HepG2 (cell line): ENCODE results near the gene ZFYVE28. TPM values are rescaled to one million over a fixed set of nuclear protein-coding genes. Genes with fewer than 3 reads are reported as not detected.

ENCODE experiments used
- ATAC-seq: fragments of 200-7000 bp; cut with Tn5 transposase; 3 replicates; pipeline ENCODE4 v1.9.1; 2020; ENCODE audit warnings: mild to moderate bottlenecking, moderate library complexity
- BruUV-seq: library from RNA; stranded (reverse); fragments of 400-500 nt; replicated peaks from 2 replicates; lab custom pipeline; 2021; lab: Mats Ljungman, UMichigan
- CTCF ChIA-PET: fragments of 300-600 bp; formaldehyde crosslinking; extraction: SDS; loops from one replicate; lab custom pipeline; 2021; ENCODE audit warnings: low total read pairs, inconsistent platforms, low intra/inter-chr PET ratio; lab: Yijun Ruan, JAX
- POLR2A ChIA-PET: fragments of 350-600 bp; sonication (Branson Sonifier 250); formaldehyde crosslinking; loops from one replicate; lab custom pipeline; 2020; ENCODE audit warnings: antibody characterized with exemption, inconsistent platforms; lab: Yijun Ruan, JAX
- DNase-seq: peaks from one replicate; pipeline ENCODE4 v3.0.0-alpha.2; 2015; ENCODE audit warnings: low spot score
- FAIRE-seq: peaks from 3 replicates; lab custom pipeline; 2011; peaks lifted over from hg19 to GRCh38; lab: Jason Lieb, UNC
- H2AFZ ChIP-seq: one replicate; pipeline ENCODE4 v1.6.1; 2011; ENCODE audit warnings: low read length, inconsistent platforms
- H3K27ac ChIP-seq: fragments of 300-600 bp; 3 replicates; pipeline ENCODE4 v1.8.0; 2011; ENCODE audit warnings: mixed run types, mild to moderate bottlenecking, mixed read lengths, low read length, inconsistent platforms; ENCODE audit not compliant: insufficient read depth; ENCODE audit errors: extremely low read length
- H3K27me3 ChIP-seq, 2 experiments: fragments of 200-600 bp in 1 of 2; 2 replicates in 1 of 2; 3 replicates in 1 of 2; pipeline versions ENCODE4 v1.6.0 to v1.8.0; 2011; ENCODE audit warnings: low read length in 2 of 2, mild to moderate bottlenecking in 2 of 2, moderate library complexity in 2 of 2, inconsistent platforms in 1 of 2; ENCODE audit not compliant: insufficient read depth in 2 of 2, control insufficient read depth in 1 of 2
- H3K36me3 ChIP-seq, 2 experiments: fragments of 200-600 bp in 1 of 2; replicated peaks in 1 of 2; 2 replicates in 1 of 2; 3 replicates in 1 of 2; pipeline versions ENCODE4 v1.5.1 to v1.8.0; 2011; ENCODE audit warnings: low read length in 2 of 2, inconsistent platforms in 1 of 2; ENCODE audit not compliant: insufficient read depth in 2 of 2, control insufficient read depth in 1 of 2
- H3K4me1 ChIP-seq: 2 replicates; pipeline ENCODE4 v1.5.1; 2012; ENCODE audit warnings: low read length, inconsistent platforms; ENCODE audit not compliant: insufficient read depth
- H3K4me2 ChIP-seq: 2 replicates; pipeline ENCODE4 v1.6.0; 2011; ENCODE audit warnings: low read depth, low read length, inconsistent platforms
- H3K4me3 ChIP-seq, 3 experiments: fragments of 200-600 bp in 1 of 3; sonication (generic), shearing (Covaris generic) in 1 of 3; replicated peaks in 1 of 3; 2 replicates each; pipeline ENCODE4 v1.5.1; 2011 to 2016; ENCODE audit warnings: low read length in 3 of 3, inconsistent platforms in 2 of 3, low read depth in 2 of 3, mild to moderate bottlenecking in 2 of 3, control low read depth in 1 of 3, mixed read lengths in 1 of 3; ENCODE audit not compliant: insufficient read depth in 1 of 3
- H3K79me2 ChIP-seq: one replicate; pipeline ENCODE4 v1.6.1; 2011; ENCODE audit warnings: low read length, inconsistent platforms; ENCODE audit not compliant: insufficient read depth
- H3K9ac ChIP-seq: 2 replicates; pipeline ENCODE4 v1.6.0; 2011; ENCODE audit warnings: mild to moderate bottlenecking, low read depth, low read length, inconsistent platforms; ENCODE audit not compliant: insufficient read depth
- H3K9me3 ChIP-seq: 2 replicates; pipeline ENCODE4 v1.5.1; 2012; ENCODE audit warnings: mild to moderate bottlenecking, low read length
- H4K20me1 ChIP-seq: 2 replicates; pipeline ENCODE4 v1.6.0; 2011; ENCODE audit warnings: inconsistent platforms, mild to moderate bottlenecking, low read length, moderate library complexity; ENCODE audit not compliant: insufficient read depth
- AGO2 ChIP-seq: fragments of 200-400 bp; formaldehyde crosslinking; optimal IDR thresholded peaks from 2 replicates; pipeline ENCODE3; 2017; ENCODE audit warnings: mild to moderate bottlenecking, low read depth, low read length, moderate library complexity
- GATA4 ChIP-seq: sonication (generic); IDR thresholded peaks from 2 replicates; pipeline ENCODE4 v1.6.1; 2016; ENCODE audit warnings: antibody characterized with exemption, low read depth, borderline replicate concordance
- NR2C2 ChIP-seq: sonication (generic); formaldehyde crosslinking; IDR thresholded peaks from 2 replicates; pipeline ENCODE4 v1.4.0; 2020; ENCODE audit warnings: missing genetic modification reagents, mild to moderate bottlenecking, moderate library complexity, borderline replicate concordance
- RBFOX2 ChIP-seq: fragments of 200-400 bp; formaldehyde crosslinking; IDR thresholded peaks from 2 replicates; pipeline ENCODE4 v1.6.1; 2017; ENCODE audit warnings: low read depth, mild to moderate bottlenecking, low read length
- REPIN1 ChIP-seq: sonication (generic); formaldehyde crosslinking; IDR thresholded peaks from 2 replicates; pipeline ENCODE4 v1.8.0; 2022; ENCODE audit warnings: missing genetic modification reagents, low read depth, mild to moderate bottlenecking, borderline replicate concordance
- ZNF75D ChIP-seq: sonication (generic); formaldehyde crosslinking; IDR thresholded peaks from 2 replicates; pipeline ENCODE4 v1.8.1; 2023; ENCODE audit warnings: missing genetic modification reagents, mild to moderate bottlenecking, borderline replicate concordance
- WGBS: methylation state at CpG from one replicate; pipeline ENCODE4 v1.1.6; 2017; ENCODE audit warnings: low lambda C conversion rate; 5-methylcytosine and 5-hydroxymethylcytosine counted together
- in situ Hi-C: cut with HindIII; loops from 2 replicates; pipeline ENCODE4 v1.10.0; 2017; ENCODE audit warnings: low pct_unique_long_range_greater_than_20kb; ENCODE audit not compliant: extremely low pct_ligation_motif_present
- intact Hi-C: fragments of 100-400 bp; cut with micrococcal nuclease; formaldehyde crosslinking; loops from one replicate; pipeline ENCODE4 v1.10.0; 2022; ENCODE audit not compliant: unreplicated experiment
- polyA plus RNA-seq, 8 experiments: library from polyadenylated mRNA; depleted of rRNA in 3 of 8; stranded (reverse) in 7 of 8; unstranded in 1 of 8; fragments of >200 nt; fragmentation: Illumina TruSeq in 4 of 8; extraction: Trizol in 4 of 8; gene quantifications; 2 replicates each; pipeline versions ENCODE4 v1.2.1 to v1.2.3, GENCODE V29; 2011 to 2016; ENCODE audit warnings: low read depth in 4 of 8, missing spikeins in 1 of 8, mixed read lengths in 1 of 8; ENCODE audit not compliant: insufficient read depth in 1 of 8
- total RNA-seq, 5 experiments: library from RNA; depleted of rRNA; stranded (reverse); fragments of >200 nt; fragmentation: Illumina TruSeq; extraction: Trizol; gene quantifications; 2 replicates each; pipeline ENCODE4 v1.2.3, GENCODE V29; 2016; ENCODE audit warnings: low read depth in 1 of 5
- TF ChIP-seq, protein P1 (sequence below): sonication (generic); formaldehyde crosslinking; IDR thresholded peaks from 2 replicates; pipeline ENCODE4 v1.4.0; 2020; ENCODE audit warnings: mild to moderate bottlenecking, missing genetic modification reagents

The ZFYVE28 gene
- total and polyA plus RNA-seq, 2 of the 13 experiments (the other 11 are each of a cell fraction or from before 2014, with no cell fraction given) = 0.12 to 0.22 TPM

DNA sequence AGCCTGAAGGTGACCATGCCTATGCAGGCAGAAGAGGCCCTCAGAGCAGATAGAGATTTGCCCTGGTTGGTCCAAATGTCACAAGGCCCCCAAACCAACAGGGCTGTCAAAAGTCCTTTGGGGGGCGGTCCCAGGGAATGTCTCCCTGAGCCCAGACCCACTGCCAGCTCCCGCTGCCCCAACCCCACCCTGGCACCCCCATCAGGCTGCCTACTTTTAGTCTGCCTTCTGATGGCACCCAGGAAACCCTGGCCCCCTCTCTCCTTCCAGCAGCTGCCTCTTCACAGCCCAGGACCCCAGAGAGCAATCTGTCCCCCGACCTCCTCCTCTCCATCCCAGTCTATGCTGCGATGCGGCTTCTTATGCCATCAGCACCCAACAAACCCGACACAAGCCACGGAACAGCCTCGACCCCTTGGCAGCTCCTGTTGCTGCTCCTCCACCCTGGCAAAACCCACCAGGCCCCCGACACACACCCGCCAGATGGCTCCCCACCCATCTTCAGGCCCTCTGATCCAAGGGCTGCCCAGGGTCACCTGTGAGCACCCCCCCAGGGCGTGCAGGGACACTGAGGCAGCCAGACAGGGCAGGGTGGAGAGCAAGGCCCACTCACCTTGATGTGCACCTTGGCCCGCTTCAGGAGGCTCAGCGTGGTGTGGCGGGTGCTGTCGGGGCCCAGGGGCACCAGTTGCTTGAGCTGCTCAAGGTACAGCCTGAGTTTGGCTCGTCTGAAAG, 166.5 kb downstream of the ZFYVE28 start:
- no peaks in the 10 kb centered on the region for H3K27me3 ChIP-seq
- CTCF ChIA-PET = no interaction called here
- DNase-seq (no peak), ATAC-seq (no peak), FAIRE-seq (no peak)
- no peak overlapping the region for H3K9ac ChIP-seq
- H2AFZ ChIP-seq = no peak overlapping the region
- in situ Hi-C loops = no loop called here
- intact Hi-C loops = no loop called here
- H4K20me1 ChIP-seq = no peaks in the 10 kb centered on the region
- no peak overlapping the region for H3K4me2 ChIP-seq
- no peaks in the 10 kb centered on the region for H3K9me3 ChIP-seq
- peaks cover 11% of the 10 kb centered on the region in 2 experiments; a peak in 4 of 5 replicates for H3K36me3 ChIP-seq
- no peak overlapping the region for H3K4me3 ChIP-seq
- H3K27ac ChIP-seq = no peak overlapping the region
- no TSS peak for BruUV-seq
- H3K4me1 ChIP-seq = no peaks in the 10 kb centered on the region
- no peaks in the 10 kb centered on the region for H3K79me2 ChIP-seq
- POLR2A ChIA-PET = no interaction called here
- TF ChIP-seq AGO2 (peak; percentile 71), REPIN1 (CRISPR knock-in tag) (no peak), RBFOX2 (peak; percentile 40; the same call in 1 of the 2 replicates)
- TF ChIP-seq, protein P1, sequence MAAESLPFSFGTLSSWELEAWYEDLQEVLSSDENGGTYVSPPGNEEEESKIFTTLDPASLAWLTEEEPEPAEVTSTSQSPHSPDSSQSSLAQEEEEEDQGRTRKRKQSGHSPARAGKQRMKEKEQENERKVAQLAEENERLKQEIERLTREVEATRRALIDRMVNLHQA = no peak
- TF ChIP-seq, all 625 proteins: peak for 2
- WGBS = 97% methylated on average over 11 of the region's 16 CpGs

DNA sequence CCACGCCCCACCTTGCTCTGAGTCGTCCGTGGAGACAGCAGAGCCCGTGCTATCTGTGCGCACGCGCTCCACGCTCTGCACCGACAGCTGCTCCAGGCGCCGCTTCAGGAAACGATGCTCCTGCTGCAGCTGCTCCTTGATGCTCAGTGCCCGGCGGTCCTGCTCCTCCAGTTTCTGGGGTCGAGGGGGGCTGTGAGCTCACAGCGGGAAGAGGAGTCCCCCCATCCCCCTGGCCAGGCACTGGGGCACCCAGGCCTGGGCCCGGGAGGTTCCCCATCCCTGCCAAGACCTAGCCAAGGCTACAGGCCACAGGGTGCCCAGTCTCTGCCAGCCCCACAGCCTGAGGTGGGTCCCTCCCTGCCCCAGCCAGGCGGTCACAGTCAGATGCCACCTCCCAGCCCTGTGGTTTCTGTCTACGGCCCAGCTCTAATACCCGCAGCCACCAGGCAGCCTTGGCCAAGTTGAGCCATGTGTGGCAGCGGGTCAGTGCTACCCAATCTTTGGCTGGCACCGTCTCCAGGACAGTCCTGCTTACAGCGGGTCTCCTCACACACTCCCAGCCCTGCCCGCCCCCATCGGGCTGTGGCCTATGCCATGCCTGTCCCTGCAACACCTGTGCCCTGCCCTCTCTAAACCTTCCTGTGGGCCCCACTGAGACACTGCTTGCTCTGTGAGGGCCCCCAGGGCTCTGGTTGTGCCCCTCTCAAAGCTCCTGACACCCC, 167.2 kb downstream of the ZFYVE28 start:
- 97% methylated on average over 13 of the region's 25 CpGs for WGBS
- Histone ChIP-seq H3K27me3 (no peaks in the 10 kb centered on the region), H3K4me1 (no peaks in the 10 kb centered on the region), H3K27ac (no peak overlapping the region), H3K4me3 (no peak overlapping the region), H3K9me3 (no peaks in the 10 kb centered on the region), H3K36me3 (peaks cover 11% of the 10 kb centered on the region in 2 experiments; a peak in 4 of 5 replicates), H3K9ac (no peak overlapping the region), H3K4me2 (no peak overlapping the region), H2AFZ (no peak overlapping the region), H3K79me2 (no peaks in the 10 kb centered on the region), H4K20me1 (no peaks in the 10 kb centered on the region)
- peak; percentile 42 for TF ChIP-seq AGO2
- TF ChIP-seq GATA4 = no peak
- no peak for TF ChIP-seq ZNF75D (CRISPR knock-in tag)
- peak; percentile 31; the same call in 1 of the 2 replicates for TF ChIP-seq RBFOX2
- no peak for TF ChIP-seq NR2C2 (CRISPR knock-in tag)
- intact Hi-C loops (no loop called here), in situ Hi-C loops (no loop called here)
- BruUV-seq = no TSS peak
- ChIA-PET CTCF (no interaction called here), POLR2A (no interaction called here)
- FAIRE-seq (no peak), ATAC-seq (no peak), DNase-seq (no peak)
